HL-60 (cell line): ENCODE data around the gene PDCD4.

Experiments used
- GABPA ChIP-seq: IDR thresholded peaks from 2 replicates; pipeline ENCODE4 v1.6.1; 2012; ENCODE audit warnings: low read depth
- POLR2AphosphoS5 ChIP-seq: IDR thresholded peaks from 2 replicates; pipeline ENCODE4 v1.6.1; 2012; ENCODE audit warnings: low read depth
- SPI1 ChIP-seq: IDR thresholded peaks from 2 replicates; pipeline ENCODE4 v1.6.1; 2012; ENCODE audit warnings: low read depth, mild to moderate bottlenecking, borderline replicate concordance
- TF ChIP-seq, protein P1 (sequence below): IDR thresholded peaks from one replicate; pipeline ENCODE4 v1.5.1; 2011; ENCODE audit warnings: low read length, control low read depth, inconsistent platforms; ENCODE audit not compliant: insufficient read depth
- TF ChIP-seq, protein P2 (sequence below): IDR thresholded peaks from 2 replicates; pipeline ENCODE4 v1.6.1; 2012; ENCODE audit warnings: low read depth; ENCODE audit not compliant: insufficient replicate concordance

DNA sequence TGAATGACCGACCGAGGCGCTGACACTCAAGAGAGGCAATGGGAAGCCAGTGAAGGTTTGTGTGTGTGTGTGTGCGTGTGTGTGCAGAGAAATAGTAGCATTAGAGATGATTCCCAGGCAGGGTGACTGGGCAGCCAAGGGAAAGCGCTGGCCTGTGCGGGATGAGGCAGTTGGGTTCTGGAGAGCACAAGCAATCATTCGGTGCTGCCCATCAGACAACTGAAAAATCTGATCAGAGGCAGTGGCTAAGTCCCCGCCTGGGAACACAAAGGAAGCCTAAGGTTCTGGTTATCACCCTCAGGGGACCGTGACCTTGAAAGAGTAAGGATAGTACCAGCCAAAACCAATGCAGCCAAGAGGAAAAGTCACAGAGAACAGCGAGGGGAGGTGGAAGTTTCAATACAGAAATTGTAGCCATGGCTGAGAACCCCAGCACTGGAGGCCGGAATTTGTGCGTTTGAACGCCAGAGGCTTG lies 868 bp upstream of the PDCD4 start:
- TF ChIP-seq POLR2AphosphoS5 = no peak
- TF ChIP-seq, protein P1, sequence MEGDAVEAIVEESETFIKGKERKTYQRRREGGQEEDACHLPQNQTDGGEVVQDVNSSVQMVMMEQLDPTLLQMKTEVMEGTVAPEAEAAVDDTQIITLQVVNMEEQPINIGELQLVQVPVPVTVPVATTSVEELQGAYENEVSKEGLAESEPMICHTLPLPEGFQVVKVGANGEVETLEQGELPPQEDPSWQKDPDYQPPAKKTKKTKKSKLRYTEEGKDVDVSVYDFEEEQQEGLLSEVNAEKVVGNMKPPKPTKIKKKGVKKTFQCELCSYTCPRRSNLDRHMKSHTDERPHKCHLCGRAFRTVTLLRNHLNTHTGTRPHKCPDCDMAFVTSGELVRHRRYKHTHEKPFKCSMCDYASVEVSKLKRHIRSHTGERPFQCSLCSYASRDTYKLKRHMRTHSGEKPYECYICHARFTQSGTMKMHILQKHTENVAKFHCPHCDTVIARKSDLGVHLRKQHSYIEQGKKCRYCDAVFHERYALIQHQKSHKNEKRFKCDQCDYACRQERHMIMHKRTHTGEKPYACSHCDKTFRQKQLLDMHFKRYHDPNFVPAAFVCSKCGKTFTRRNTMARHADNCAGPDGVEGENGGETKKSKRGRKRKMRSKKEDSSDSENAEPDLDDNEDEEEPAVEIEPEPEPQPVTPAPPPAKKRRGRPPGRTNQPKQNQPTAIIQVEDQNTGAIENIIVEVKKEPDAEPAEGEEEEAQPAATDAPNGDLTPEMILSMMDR = no peak
- TF ChIP-seq, protein P2, sequence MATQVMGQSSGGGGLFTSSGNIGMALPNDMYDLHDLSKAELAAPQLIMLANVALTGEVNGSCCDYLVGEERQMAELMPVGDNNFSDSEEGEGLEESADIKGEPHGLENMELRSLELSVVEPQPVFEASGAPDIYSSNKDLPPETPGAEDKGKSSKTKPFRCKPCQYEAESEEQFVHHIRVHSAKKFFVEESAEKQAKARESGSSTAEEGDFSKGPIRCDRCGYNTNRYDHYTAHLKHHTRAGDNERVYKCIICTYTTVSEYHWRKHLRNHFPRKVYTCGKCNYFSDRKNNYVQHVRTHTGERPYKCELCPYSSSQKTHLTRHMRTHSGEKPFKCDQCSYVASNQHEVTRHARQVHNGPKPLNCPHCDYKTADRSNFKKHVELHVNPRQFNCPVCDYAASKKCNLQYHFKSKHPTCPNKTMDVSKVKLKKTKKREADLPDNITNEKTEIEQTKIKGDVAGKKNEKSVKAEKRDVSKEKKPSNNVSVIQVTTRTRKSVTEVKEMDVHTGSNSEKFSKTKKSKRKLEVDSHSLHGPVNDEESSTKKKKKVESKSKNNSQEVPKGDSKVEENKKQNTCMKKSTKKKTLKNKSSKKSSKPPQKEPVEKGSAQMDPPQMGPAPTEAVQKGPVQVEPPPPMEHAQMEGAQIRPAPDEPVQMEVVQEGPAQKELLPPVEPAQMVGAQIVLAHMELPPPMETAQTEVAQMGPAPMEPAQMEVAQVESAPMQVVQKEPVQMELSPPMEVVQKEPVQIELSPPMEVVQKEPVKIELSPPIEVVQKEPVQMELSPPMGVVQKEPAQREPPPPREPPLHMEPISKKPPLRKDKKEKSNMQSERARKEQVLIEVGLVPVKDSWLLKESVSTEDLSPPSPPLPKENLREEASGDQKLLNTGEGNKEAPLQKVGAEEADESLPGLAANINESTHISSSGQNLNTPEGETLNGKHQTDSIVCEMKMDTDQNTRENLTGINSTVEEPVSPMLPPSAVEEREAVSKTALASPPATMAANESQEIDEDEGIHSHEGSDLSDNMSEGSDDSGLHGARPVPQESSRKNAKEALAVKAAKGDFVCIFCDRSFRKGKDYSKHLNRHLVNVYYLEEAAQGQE = no peak
- no peak for TF ChIP-seq SPI1
- TF ChIP-seq GABPA = no peak
